HG03159 (cell line): ENCODE data around the gene MAPT.

Source experiments
- ATAC-seq: cut with Tn5 transposase; IDR thresholded peaks from one replicate; pipeline ENCODE4 v1.9.1; 2021; ENCODE audit warnings: mild to moderate bottlenecking, moderate library complexity; ENCODE audit not compliant: unreplicated experiment

Gene MAPT

GRCh38 chr17:46026166-46027047 is 132.1 kb downstream of the MAPT start:
- no peak for ATAC-seq

GRCh38 chr17:46027048-46027975 is 133.0 kb downstream of the MAPT start:
- ATAC-seq: no peak

- no peak for ATAC-seq
These were observed 133.6 kb downstream of the MAPT start for GRCh38 chr17:46027976-46028325.

GRCh38 chr17:46028374-46028773 is 134.0 kb downstream of the MAPT start:
- ATAC-seq: no peak

- ATAC-seq: no peak
These were observed 134.7 kb downstream of the MAPT start for GRCh38 chr17:46028981-46029565.

- no peak for ATAC-seq
These were observed 135.3 kb downstream of the MAPT start for GRCh38 chr17:46029627-46030026.

GRCh38 chr17:46030752-46031151 is 136.4 kb downstream of the MAPT start:
- no peak for ATAC-seq

- no peak for ATAC-seq
These were observed 137.1 kb downstream of the MAPT start for GRCh38 chr17:46031440-46031839.

- ATAC-seq: no peak
These were observed 137.6 kb downstream of the MAPT start for GRCh38 chr17:46031920-46032319.

GRCh38 chr17:46032909-46033308 is 138.6 kb downstream of the MAPT start:
- ATAC-seq: no peak

GRCh38 chr17:46033392-46033791 is 139.0 kb downstream of the MAPT start:
- no peak for ATAC-seq

- ATAC-seq: peak; percentile 56
These were observed 140.9 kb downstream of the MAPT start for GRCh38 chr17:46035112-46035818.

- ATAC-seq: no peak
These were observed 142.1 kb downstream of the MAPT start for GRCh38 chr17:46036491-46036890.

- no peak for ATAC-seq
These were observed 143.4 kb downstream of the MAPT start for GRCh38 chr17:46037722-46038255.

- ATAC-seq: no peak
These were observed 144.1 kb downstream of the MAPT start for GRCh38 chr17:46038414-46038813.

GRCh38 chr17:46038937-46039336 is 144.6 kb downstream of the MAPT start:
- no peak for ATAC-seq

GRCh38 chr17:46039592-46040186 is 145.3 kb downstream of the MAPT start:
- ATAC-seq: no peak

- ATAC-seq: no peak
These were observed 147.9 kb downstream of the MAPT start for GRCh38 chr17:46042246-46042645.

GRCh38 chr17:46042925-46043324 is 148.6 kb downstream of the MAPT start:
- no peak for ATAC-seq

GRCh38 chr17:46043606-46044005 is 149.3 kb downstream of the MAPT start:
- ATAC-seq: no peak
